Activated CD4-positive, alpha-beta T cell treated with anti-CD3 and anti-CD28 coated beads for 4 hours (primary cell): ENCODE measurements around the gene RNASE11.
"Not testable (repeated sequence)": the region's sequence is repeated elsewhere in the genome, so short reads cannot be mapped to it uniquely, and the experiment has no call there.

ENCODE experiments used
- DNase-seq, 2 donors: peaks; one replicate each; pipeline ENCODE4 v3.0.0-alpha.2; 2020

Gene RNASE11

GRCh38 chr14:20613094-20614037 is 25.6 kb upstream of the RNASE11 start:
- peak; percentile 85 to 89 for DNase-seq

GRCh38 chr14:20612403-20612802 is 24.6 kb upstream of the RNASE11 start:
- DNase-seq, result no peak

- DNase-seq, result no peak
Observed at GRCh38 chr14:20611277-20611676, 23.5 kb upstream of the RNASE11 start.

GRCh38 chr14:20610002-20610765 is 22.4 kb upstream of the RNASE11 start:
- DNase-seq, result peak; percentile 69 to 77

GRCh38 chr14:20609215-20610001 is 21.6 kb upstream of the RNASE11 start:
- peak; percentile 56 to 61 for DNase-seq

- DNase-seq, result no peak
Observed at GRCh38 chr14:20608383-20609110, 20.7 kb upstream of the RNASE11 start.

- no peak for DNase-seq
Observed at GRCh38 chr14:20607617-20608016, 19.8 kb upstream of the RNASE11 start.

GRCh38 chr14:20606902-20607242 is 19.1 kb upstream of the RNASE11 start:
- DNase-seq, result no peak

- DNase-seq, result no peak
Observed at GRCh38 chr14:20606190-20606901, 18.5 kb upstream of the RNASE11 start.

GRCh38 chr14:20603813-20604690 is 16.3 kb upstream of the RNASE11 start:
- DNase-seq, result no peak

- no peak for DNase-seq
Observed at GRCh38 chr14:20602583-20602982, 14.8 kb upstream of the RNASE11 start.

GRCh38 chr14:20601522-20601921 is 13.7 kb upstream of the RNASE11 start:
- no peak for DNase-seq

- no peak for DNase-seq
Observed at GRCh38 chr14:20597108-20597507, 9.3 kb upstream of the RNASE11 start.

GRCh38 chr14:20595726-20596125 is 7.9 kb upstream of the RNASE11 start:
- not testable (repeated sequence) for DNase-seq

- DNase-seq, result no peak
Observed at GRCh38 chr14:20592574-20592973, 4.8 kb upstream of the RNASE11 start.

- DNase-seq, result no peak
Observed at GRCh38 chr14:20591235-20591634, 3.4 kb upstream of the RNASE11 start, which contains the start of gene RNASE12. Gene RNASE12 (minus strand): TSS chr14:20591376. CDS start chr14:20590723, 653 bp downstream.

GRCh38 chr14:20583908-20584307 is 3.9 kb downstream of the RNASE11 start:
- DNase-seq, result no peak

- DNase-seq, result no peak
Observed at GRCh38 chr14:20583142-20583541, 4.7 kb downstream of the RNASE11 start.

- no peak for DNase-seq
Observed at GRCh38 chr14:20580242-20580641, 7.6 kb downstream of the RNASE11 start.

- DNase-seq, result no peak
Observed at GRCh38 chr14:20578784-20579502, 8.9 kb downstream of the RNASE11 start.
